NCI-H2171 treated with DMSO at 0.1 percent for 48 hours (cell line): ENCODE results near the gene IGF2BP3.

Source experiments
- DNase-seq: peaks from one replicate; lab custom pipeline; 2025; lab: John Stamatoyannopoulos, UW

The IGF2BP3 gene

GRCh38 chr7:23472046-23472445 is 1.8 kb upstream of the IGF2BP3 start:
- DNase-seq, result no peak

GRCh38 chr7:23471106-23471859 is 992 bp upstream of the IGF2BP3 start:
- peak; percentile 39 for DNase-seq

DNA sequence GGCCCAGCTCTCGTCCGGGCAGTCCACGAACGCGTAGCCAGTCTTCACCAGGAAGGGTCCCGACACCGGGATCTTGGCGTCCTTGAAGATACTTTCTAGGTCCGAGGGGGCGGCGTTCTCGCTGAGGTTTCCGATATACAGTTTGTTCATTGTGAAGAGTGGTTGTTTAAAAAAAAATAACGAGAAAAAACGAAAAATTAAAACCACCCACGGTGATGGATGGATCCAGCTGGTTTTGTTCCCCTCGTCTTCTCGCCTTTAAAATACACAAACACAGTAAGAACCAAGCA is 385 bp downstream of the IGF2BP3 start:
- DNase-seq, result no peak

GRCh38 chr7:23469150-23469960 is 936 bp downstream of the IGF2BP3 start:
- no peak for DNase-seq

DNA sequence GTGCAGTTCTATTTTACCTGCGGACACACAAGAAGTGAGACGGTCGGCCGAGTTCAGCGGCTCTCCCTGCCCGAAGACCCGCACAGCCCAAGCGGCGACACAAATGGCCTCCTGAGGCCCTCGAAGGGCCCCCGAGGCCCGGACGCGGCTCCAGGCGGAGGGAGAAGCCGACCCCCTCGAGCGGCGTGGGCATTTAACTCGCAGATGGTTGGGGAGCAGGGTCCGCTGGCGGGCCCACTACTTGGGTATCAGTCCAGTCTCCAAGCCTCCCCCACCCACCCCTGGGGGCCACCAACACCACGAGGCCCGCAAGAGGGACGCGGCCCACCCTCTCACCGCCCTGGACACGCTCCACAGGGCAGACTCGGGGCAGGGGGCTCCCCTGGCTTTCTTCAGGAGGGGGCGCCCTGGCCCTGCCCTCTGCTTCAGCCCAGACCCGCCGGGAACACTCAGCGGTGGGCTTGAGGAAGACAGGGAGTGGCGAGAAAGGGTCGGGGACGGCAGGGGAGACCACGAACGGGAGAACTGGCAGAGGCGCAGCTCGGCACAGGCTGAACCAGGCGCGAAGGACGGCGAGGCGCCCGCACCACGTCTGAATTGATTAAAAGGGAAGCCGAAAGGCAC is 1.7 kb downstream of the IGF2BP3 start:
- DNase-seq, result peak; percentile 9

DNA sequence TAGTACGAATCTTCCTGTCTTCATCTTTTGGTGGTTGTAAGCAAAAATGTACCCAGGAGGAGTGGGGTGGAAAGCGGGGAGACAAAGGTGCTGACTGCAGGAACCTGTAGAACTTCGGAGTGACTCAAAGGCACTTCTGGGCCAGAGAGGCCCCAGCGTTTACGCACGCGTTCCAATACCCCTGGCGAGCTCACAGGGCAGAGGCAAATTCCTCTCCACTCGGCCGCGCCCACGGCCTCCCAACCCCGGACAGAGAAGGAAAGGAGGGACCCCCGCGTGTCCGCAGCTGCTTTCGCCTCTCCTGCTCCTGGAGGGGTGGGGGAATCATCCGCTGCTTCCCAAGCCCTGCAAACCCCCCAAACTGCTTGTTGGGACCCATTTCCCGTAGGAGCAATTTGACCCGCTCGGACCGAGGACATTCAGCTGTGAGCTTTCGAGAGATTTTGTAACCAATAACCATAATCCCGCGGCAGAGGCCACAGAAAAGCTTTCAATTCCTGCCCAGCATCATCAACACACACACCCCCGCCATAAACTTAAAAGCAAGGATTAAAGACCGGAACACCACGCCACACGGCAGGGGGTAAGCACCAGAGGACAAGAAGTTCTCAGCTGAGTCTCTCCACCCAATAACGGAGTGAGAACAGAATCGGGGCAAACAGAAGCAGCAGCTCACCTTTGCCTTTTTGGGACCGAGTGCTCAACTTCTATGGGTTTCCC is 2.3 kb downstream of the IGF2BP3 start:
- no peak for DNase-seq

DNA sequence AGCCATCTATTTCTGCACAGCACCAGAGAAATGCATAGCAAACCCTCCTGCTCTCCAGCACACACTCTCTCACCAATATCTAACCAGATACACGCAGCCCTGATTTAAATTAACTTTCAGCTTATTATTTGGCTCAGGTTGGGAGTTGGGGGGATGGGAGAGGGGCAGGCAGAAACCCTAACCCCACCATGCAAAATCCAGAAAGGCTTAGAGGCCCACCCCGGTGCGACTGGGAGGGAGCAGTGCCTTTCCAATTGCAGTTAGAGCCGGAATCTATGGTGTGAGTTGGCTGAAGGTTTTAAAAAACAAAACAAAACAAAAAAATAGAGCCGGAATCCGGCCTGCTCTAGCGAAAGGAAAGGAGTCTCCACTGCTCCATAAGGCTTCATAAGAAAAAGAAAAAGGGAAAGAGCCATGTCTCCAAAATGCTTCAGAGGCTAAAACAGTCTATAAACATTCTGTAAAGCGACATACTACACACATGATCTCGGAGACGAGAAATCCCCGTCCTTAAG is 2.9 kb downstream of the IGF2BP3 start:
- no peak for DNase-seq

DNA sequence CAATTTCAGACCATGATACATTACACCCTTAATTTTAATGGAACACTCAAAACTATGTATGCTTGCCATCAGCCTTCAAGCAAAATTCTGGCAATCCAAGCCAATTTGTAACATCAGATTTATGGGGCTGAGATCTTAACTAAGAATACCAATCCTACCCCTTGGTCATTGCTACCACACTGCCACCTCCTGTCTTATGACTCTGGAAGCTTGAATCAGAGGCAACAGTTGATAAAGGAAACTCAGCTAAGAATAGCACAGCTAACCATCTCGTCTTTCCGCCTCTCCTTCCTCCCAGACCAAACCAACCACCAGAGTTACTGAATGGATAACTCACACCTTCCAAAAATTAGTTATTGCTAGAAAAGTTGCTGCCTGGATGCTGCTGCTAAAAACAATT is 7.4 kb downstream of the IGF2BP3 start:
- no peak for DNase-seq

DNA sequence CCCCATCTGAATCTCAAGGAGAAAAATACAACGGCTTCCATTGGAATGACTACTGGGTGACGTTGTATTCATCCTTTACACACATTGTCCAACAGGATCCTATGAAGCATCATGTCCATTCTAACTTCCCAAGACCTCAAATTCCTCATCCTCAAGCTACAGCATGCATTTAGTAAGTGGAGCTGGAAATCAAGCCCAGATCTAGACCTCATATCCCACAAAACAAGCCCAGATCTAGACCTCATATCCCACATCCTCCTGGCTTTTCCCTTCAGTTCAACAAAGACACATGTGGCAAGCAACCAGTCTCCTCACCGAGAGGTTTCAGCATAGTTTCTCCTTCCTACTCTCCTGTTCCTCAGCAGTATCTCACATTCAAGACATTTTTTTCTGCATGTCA is 12.2 kb downstream of the IGF2BP3 start:
- DNase-seq, result no peak

DNA sequence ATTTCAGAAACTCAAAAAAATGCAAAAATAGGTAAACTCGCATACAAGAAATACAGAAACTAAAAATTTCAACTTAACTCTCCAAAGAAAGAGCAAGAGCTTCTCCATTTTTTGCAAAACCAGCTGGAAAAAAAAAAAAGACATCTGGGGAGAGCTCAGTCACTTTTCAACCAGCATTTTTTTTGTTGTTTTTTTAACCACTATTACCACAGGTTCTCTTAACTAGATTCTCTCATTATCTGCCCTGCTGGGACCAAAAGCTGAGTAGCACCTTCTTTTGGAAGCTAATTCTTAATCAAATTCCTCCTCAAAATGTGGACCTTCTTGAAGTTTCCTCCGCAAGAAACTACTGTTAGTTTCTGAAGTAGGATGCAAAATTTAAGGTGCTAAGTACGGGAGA is 14.2 kb downstream of the IGF2BP3 start:
- no peak for DNase-seq

DNA sequence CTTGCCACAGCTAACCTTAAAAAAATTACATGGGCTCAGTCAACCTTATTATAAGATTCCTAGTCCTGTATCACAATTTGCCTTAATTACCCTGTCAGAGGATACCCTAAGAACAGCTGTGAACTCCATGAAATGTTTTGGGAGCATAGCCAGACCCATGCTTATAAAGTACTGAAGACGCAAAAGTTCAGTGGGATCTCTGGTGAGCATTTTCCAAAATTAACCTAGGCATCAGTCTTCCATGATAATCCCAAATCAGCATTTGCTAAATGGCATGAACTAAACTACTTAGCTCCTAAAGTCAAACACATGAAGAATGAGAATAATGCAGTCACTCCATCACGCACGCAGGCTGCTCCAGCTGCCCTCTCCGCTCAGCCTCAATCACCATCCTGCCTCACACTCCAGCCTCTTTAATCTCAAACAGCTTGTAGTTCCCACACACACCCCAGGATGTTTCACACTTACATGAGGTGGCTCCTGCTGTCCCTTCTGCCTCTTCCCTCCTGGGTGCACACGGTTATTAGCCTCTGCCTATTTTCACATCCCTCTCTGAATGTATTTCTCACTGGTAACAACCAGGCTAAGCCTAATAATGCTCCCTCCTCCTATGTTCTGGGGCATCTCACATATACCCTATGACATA is 15.3 kb downstream of the IGF2BP3 start:
- no peak for DNase-seq

GRCh38 chr7:23450518-23450917 is 19.8 kb downstream of the IGF2BP3 start:
- no peak for DNase-seq

GRCh38 chr7:23449941-23450340 is 20.4 kb downstream of the IGF2BP3 start:
- no peak for DNase-seq

GRCh38 chr7:23445326-23445725 is 25.0 kb downstream of the IGF2BP3 start:
- no peak for DNase-seq

DNA sequence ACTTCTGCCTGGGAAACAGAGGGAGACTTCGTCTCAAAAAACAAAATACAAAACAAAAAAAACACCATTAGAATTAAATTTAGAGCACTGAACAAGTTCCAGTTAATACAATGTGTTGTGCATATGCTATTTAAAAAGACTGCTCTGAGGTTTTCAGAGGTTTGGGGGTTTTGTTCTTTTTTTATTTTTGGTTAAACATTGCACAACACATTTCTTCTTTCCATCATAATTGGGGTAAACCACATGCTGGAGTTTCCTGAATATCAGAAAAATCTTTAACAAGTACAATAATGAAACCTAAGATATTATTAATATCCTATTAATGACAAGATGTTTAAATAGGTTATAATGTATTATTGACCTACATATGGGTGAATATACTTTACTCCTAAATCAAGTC is 26.3 kb downstream of the IGF2BP3 start:
- no peak for DNase-seq

DNA sequence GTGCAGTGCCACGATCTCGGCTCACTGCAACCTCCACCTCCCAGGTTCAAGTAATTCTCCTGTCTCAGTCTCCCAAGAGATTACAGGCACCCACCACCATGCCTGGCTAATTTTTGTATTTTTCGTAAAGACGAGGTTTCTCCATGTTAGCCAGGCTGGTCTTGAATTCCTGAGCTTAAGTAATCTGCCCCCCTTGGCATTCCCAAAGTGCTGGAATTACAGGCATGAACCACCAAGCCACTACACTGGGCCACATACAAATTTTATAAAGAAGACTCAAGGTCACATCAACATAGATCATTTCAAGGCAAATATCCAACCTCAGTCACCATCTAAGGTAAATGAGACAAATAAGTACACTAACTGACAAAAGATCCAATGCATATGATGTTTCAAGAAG is 32.1 kb downstream of the IGF2BP3 start:
- DNase-seq, result no peak

GRCh38 chr7:23434147-23434917 is 36.0 kb downstream of the IGF2BP3 start:
- DNase-seq, result no peak

DNA sequence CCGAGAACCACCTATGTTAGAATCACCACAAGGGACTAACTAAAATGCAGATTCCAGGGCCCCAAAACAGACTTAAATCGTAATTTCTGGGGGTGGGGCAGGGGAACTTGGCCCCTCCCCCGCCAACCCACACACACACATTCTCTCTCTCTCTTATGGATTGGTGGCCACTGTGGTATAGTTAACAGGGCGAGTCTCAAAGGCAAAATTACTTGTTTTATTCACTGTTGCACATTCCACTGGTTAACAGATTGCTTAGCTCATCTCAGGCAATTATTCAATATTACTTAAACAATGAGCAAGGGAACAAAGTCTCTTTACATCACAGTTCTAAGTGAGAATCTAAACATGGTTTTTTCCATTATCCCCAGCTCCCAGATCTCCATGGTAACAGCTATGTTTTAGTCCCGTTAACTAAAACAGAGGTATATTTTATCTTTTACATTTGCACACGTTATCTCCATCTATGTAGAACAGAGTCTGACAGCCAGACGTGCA is 38.5 kb downstream of the IGF2BP3 start:
- no peak for DNase-seq

GRCh38 chr7:23430893-23431259 is 39.4 kb downstream of the IGF2BP3 start:
- DNase-seq, result no peak

- DNase-seq, result no peak
Measured at GRCh38 chr7:23426876-23427275, 43.4 kb downstream of the IGF2BP3 start.

DNA sequence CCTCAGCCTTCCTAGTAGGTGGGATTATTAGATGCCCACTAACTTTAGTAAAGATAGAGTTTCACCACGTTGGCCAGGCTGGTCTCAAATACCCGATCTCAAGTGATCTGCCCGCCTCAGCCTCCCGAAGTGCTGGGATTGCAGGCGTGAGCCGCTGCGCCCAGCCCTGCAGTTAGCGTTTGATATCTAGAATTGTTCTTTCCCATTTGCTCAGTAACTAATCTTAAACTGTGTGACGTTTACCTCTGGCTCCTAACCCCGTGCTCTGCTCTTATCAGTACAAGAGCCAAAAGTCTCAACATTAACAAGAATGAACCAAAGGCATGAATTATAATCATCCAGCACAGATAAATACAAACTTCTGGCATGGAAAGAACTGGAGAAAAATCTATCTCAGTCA is 47.4 kb downstream of the IGF2BP3 start:
- DNase-seq, result no peak
